ENCODE results near the gene MRPL12. TPM values are rescaled to one million over a fixed set of nuclear protein-coding genes. Genes with fewer than 3 reads are reported as not detected.

The MRPL12 gene
- total RNA-seq, 1 donor from 2014 or later, result 87.9 TPM

DNA sequence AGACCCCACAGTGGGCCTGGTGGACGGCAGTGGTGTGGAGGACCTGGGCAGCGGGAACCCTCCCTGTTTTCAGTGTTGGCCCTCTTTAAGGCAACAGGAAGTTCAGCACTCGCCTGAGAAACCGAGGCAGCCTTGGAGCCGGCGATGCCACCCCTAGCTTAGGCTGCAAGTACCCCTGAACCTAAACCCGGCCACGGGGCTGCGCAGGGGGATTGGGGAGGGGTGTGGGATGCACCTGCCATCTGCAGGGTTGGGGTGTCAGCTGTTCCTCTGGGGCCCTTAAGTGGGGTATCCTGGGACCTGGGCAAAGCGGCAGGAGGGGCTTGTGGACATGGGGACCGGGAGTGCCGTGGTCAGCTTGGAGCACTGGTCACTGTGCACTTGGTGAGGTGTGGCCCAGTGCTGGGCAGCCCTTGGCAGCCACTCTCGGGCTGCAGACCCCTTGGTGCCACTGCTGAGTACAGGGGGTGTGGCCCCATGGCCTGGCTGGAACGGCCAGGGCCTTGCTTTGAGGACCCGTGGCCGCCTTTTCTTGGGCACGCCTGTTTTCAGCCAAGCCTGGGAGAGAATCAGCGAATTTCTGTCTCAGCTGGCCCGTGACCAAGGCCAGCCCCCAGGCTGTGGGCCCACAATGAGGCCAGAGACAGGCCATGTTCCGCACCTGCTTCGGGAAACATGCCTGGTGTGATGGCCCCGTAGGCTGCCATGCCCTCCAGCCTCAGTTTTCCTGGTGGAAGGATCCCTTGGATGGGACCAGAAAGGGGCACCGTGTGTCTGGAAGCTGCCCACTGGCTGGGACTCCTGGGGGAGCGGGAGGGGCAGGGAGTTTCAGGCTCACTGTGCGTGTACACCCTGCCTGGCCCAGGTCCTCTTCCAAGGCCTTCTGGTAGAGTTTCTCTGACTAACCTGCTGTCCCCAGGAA is 4.8 kb downstream of the MRPL12 start:
- no peak overlapping the region for H3K27ac Mint-ChIP-seq
- no peaks in the 10 kb centered on the region for H3K9me3 Mint-ChIP-seq
- H3K36me3 Mint-ChIP-seq, result peaks cover 8% of the 10 kb centered on the region
- peaks cover 8% of the 10 kb centered on the region for H3K27me3 Mint-ChIP-seq
- H3K4me1 Mint-ChIP-seq (ENCODE audit: unreplicated experiment), result peaks cover 8% of the 10 kb centered on the region
- H3K4me3 Mint-ChIP-seq, result no peak overlapping the region
- TF ChIP-seq, protein P1, sequence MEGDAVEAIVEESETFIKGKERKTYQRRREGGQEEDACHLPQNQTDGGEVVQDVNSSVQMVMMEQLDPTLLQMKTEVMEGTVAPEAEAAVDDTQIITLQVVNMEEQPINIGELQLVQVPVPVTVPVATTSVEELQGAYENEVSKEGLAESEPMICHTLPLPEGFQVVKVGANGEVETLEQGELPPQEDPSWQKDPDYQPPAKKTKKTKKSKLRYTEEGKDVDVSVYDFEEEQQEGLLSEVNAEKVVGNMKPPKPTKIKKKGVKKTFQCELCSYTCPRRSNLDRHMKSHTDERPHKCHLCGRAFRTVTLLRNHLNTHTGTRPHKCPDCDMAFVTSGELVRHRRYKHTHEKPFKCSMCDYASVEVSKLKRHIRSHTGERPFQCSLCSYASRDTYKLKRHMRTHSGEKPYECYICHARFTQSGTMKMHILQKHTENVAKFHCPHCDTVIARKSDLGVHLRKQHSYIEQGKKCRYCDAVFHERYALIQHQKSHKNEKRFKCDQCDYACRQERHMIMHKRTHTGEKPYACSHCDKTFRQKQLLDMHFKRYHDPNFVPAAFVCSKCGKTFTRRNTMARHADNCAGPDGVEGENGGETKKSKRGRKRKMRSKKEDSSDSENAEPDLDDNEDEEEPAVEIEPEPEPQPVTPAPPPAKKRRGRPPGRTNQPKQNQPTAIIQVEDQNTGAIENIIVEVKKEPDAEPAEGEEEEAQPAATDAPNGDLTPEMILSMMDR (conservative IDR thresholded peaks at IDR 0.05), result no peak
- DNase-seq (ENCODE audit: extremely low spot score, unreplicated experiment), result no peak

DNA sequence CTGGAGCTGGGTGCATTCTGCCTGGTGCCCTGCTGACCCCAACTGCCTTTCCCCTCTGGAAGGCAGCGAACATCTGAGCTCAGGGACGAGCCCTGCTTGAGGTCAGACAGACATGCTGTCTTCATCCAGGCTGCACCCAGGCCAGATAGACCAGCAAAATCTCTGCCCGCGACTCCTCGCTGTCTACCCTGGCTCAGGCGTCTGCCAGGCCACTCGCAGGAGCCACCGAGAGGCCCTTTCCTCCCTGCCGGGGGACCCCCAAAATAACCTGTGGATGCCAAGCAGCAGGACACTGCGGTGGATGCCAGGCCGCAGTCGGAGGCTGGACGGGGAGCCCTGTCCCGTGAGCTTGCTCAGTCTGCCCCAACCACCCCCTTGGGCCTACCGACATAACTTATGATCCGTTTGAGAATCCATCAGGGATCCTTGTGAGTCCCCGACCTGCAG is 5.6 kb downstream of the MRPL12 start:
- Mint-ChIP-seq H3K9me3 (no peaks in the 10 kb centered on the region), H3K27ac (peak overlapping the region; percentile 67), H3K36me3 (peaks cover 8% of the 10 kb centered on the region), H3K27me3 (peaks cover 8% of the 10 kb centered on the region), H3K4me1 (ENCODE audit: unreplicated experiment) (peaks cover 8% of the 10 kb centered on the region), H3K4me3 (peak overlapping the region; percentile 55)
- no peak for DNase-seq (ENCODE audit: extremely low spot score, unreplicated experiment)
- TF ChIP-seq, protein P1 (conservative IDR thresholded peaks at IDR 0.05), result no peak

DNA sequence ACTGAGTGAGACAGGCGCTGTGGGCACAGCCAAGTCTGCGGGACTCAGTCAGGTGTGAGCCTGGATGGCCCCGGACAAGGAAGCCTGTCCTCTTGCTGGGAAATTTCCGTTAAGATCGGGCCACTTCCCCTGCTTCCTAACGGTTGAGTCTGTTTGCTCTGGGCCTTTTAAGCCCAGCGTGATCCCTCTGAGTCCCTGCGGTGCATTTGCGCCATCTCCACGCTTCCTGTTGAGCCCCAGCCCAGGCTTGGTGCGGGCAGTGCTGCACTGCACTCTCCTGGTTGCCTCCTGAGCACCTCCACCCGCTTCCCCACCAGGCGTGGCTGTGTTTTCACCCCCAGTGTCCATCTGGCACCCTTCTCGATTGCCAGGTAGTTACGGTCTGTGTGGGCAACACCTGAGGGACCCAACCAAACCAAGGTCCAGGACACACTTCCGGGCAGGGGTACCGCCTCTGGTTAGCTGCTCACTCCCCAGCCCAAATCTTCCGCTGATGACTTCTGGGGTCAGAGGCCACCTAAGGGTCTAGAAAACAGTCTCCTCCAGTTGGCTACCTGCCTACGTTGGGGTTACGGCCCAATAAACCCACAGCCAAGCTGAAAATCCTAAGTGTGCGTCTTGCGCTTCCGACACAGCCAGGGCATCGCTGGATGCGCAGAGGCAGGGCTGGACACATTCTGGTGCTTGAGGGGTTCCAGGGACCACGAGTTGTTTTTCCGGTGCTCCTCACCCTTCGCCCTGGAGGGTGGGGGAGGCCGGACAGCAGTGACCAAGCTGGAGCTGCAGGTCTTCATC is 7.5 kb downstream of the MRPL12 start:
- no peaks in the 10 kb centered on the region for H3K9me3 Mint-ChIP-seq
- TF ChIP-seq, protein P1 (conservative IDR thresholded peaks at IDR 0.05), result no peak
- no peak for DNase-seq (ENCODE audit: extremely low spot score, unreplicated experiment)
- peaks cover 3% of the 10 kb centered on the region for H3K36me3 Mint-ChIP-seq
- peaks cover 8% of the 10 kb centered on the region for H3K4me1 Mint-ChIP-seq (ENCODE audit: unreplicated experiment)
- H3K4me3 Mint-ChIP-seq, result peak overlapping the region; percentile 73
- no peak overlapping the region for H3K27ac Mint-ChIP-seq
- H3K27me3 Mint-ChIP-seq, result peaks cover 8% of the 10 kb centered on the region

DNA sequence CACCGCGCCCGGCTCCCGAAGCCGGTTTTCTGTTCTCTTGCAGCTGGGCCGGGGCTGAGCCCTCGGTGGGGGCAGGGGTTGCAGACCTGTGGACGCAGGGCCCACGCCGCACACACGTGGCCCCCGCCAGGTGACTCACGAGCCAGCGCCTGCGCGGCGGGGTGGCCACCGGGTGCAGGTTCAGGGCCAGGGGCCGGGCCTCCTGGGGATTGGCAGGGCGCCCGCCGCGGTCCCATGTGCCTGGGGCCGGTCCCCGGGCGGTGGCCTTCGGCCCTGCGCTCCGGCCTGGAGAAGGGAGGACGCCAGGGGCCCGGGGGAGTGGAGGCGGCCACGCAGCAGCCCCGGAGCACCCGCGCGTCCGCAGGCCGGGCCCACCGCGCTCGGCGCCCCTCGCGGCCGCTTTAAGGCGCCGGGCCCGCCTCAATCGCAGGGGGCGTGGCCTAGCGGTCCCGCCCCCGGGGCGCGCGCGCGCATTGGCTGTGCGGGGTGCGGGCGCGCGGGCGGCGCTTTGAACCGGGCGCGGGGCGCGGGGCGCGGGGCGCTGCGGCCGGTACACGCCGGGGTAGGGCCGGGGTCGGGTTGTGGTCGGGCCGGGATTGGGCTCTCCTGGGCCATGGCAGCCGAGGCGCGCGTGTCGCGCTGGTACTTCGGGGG is 8.8 kb downstream of the MRPL12 start, which contains the start of gene SLC25A10:
SLC25A10 (plus strand) TSS at position 471 of the 654 bp plus-strand sequence; CDS start at position 614, 143 bp downstream.
- Mint-ChIP-seq H3K27me3 (peaks cover 8% of the 10 kb centered on the region), H3K27ac (peak within 1 kb of the TSS; percentile 95), H3K4me1 (ENCODE audit: unreplicated experiment) (peaks cover 8% of the 10 kb centered on the region), H3K4me3 (peak within 1 kb of the TSS; percentile 94), H3K36me3 (no peaks in the 10 kb centered on the region), H3K9me3 (no peaks in the 10 kb centered on the region)
- TF ChIP-seq, protein P1 (conservative IDR thresholded peaks at IDR 0.05), result peak; percentile 30
- no peak for DNase-seq (ENCODE audit: extremely low spot score, unreplicated experiment)

DNA sequence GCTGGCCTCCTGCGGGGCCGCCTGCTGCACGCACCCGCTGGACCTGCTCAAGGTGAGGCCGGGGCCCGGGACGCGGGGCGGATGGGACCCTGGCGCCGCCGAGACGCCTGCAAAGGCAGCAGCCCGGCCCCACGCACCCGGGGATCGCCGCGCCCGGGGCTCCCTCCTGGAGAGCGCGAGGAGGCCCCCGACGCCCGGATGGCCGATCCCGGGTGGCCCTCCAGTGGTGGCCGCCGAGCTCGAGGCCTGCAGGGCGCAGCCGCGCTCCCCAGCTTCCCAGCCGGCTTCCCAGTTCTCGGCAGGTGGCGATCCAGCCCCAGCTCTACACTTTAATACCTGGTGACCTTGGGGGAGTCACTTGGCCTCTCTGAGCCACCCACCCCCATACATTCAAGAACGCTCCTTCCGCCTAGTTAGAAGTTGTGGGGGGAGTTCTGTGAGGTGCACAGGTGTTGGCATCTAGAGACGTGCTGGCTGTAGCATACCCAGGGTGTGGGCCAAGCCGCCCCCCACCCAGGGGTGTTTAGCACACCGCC is 9.4 kb downstream of the MRPL12 start:
- Mint-ChIP-seq H3K9me3 (no peaks in the 10 kb centered on the region), H3K4me3 (peak overlapping the region; percentile 94)
- no peak for DNase-seq (ENCODE audit: extremely low spot score, unreplicated experiment)

More for the DNA sequence above, 9.4 kb downstream of the MRPL12 start:
- Mint-ChIP-seq H3K27ac (peak overlapping the region; percentile 95), H3K36me3 (no peaks in the 10 kb centered on the region), H3K27me3 (peaks cover 8% of the 10 kb centered on the region), H3K4me1 (ENCODE audit: unreplicated experiment) (peaks cover 8% of the 10 kb centered on the region)
- TF ChIP-seq, protein P1 (conservative IDR thresholded peaks at IDR 0.05), result peak; percentile 27

Data from type B pancreatic cell (in vitro differentiated cells).